ENCODE data around the gene COL6A2.
"Not testable (repeated sequence)": the region's sequence is repeated elsewhere in the genome, so short reads cannot be mapped to it uniquely, and the experiment has no call there.

The COL6A2 gene

GRCh38 chr21:46168659-46169386 is 70.9 kb downstream of the COL6A2 start:
- DNase-seq: no peak

GRCh38 chr21:46170436-46171193 is 72.7 kb downstream of the COL6A2 start:
- DNase-seq: not testable (repeated sequence)

DNA sequence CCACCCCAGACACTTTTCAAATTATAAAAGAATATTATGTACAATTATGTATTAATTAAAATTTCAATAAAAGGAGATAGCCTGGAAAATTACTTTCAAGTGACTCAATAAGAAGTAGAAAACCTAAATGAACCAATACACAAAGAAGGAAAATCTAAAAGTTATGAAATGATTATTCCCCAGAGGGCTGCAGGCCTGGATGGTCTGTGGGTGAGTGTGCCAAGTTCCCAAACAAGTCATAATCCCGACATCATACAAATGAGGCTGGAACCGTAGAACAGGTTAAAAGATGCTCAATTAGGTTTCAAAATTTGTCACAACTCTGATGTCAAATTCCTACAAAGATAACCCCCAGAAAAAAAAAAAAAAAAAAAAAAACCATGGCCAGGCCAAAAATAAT is 73.7 kb downstream of the COL6A2 start:
- no peak for DNase-seq

GRCh38 chr21:46171996-46172862 is 74.3 kb downstream of the COL6A2 start:
- DNase-seq: no peak

DNA sequence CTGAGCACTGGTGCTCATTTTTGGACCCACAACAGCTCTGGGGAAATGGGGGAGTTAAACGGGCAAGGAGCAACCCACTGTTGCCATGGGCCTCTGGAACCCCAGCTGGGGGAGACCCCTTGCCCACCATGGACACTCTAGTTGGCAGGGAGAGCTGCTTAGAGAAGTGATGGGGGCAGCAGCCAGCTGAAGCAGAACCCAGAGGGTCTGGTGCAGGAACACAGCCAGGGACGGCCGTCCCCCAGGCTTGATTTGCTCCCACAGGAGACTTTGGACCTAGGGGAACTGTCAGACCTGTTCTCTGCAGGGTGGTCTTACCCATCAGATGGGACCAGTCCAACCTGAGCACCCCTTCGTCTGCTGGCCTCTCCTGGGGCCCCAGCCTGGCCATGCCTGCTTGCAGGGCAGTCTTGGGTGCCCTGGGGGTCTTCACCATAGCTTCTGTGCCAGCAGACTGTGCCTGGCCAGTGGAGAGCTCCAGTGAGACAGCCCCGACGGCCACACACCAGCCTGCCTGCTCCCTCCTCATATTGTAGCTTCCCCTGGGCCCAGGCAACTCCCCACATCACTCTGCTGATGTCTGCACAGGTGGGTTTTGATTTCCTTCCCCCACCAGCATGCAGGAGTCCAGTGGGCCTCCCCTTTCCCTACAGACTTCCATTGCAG is 75.1 kb downstream of the COL6A2 start:
- DNase-seq: no peak

GRCh38 chr21:46173573-46173972 is 75.7 kb downstream of the COL6A2 start:
- DNase-seq: no peak

GRCh38 chr21:46176443-46177129 is 78.7 kb downstream of the COL6A2 start:
- DNase-seq: not testable (repeated sequence)

DNA sequence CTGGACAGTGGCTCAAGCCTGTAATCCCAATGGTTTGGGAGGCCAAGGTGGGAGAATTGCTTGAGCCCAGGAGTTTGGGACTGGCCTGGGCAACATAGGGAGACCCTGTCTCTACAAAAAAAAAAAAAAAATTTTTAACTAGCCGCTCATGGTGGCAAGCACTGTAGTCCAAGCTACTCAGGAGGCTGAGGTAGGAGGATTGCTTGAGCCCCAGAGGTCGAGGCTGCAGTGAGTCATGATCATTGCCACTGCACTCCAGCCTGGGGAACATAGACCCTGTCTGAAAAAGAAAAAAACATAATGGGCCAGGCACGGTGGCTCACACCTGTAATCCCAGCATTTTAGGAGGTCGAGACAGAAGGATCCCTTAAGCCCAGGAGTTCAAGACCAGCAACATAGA is 81.0 kb downstream of the COL6A2 start:
- DNase-seq: no peak
